ENCODE measurements around the gene MS4A18.
A peak's percentile ranks its signal among the peaks of the same experiment; 100 is the strongest.

Gene MS4A18

GRCh38 chr11:60766547-60766946, 42.0 kb downstream of the MS4A18 start:
- no peak for DNase-seq (ENCODE audit: low read depth in 3 of 3)

GRCh38 chr11:60767388-60767811, 42.9 kb downstream of the MS4A18 start:
- peak in 1 of 3 experiments; percentile 31 for DNase-seq (ENCODE audit: low read depth in 3 of 3)

- DNase-seq (ENCODE audit: low read depth in 3 of 3) = no peak
Observed at GRCh38 chr11:60768202-60768601, 43.7 kb downstream of the MS4A18 start.

- DNase-seq (ENCODE audit: low read depth in 3 of 3) = no peak
Observed at GRCh38 chr11:60769273-60769672, 44.8 kb downstream of the MS4A18 start.

GRCh38 chr11:60769811-60770210, 45.3 kb downstream of the MS4A18 start:
- no peak for DNase-seq (ENCODE audit: low read depth in 3 of 3)

GRCh38 chr11:60771146-60771545, 46.6 kb downstream of the MS4A18 start:
- no peak for DNase-seq (ENCODE audit: low read depth in 3 of 3)

- no peak for DNase-seq (ENCODE audit: low read depth in 3 of 3)
Observed at GRCh38 chr11:60771879-60772525, 47.5 kb downstream of the MS4A18 start.

- DNase-seq (ENCODE audit: low read depth in 3 of 3) = no peak
Observed at GRCh38 chr11:60772666-60773065, 48.1 kb downstream of the MS4A18 start.

- DNase-seq (ENCODE audit: low read depth in 3 of 3) = no peak
Observed at GRCh38 chr11:60774726-60775125, 50.2 kb downstream of the MS4A18 start.

GRCh38 chr11:60775420-60775961, 51.0 kb downstream of the MS4A18 start:
- DNase-seq (ENCODE audit: low read depth in 3 of 3) = peak; percentile 69 to 79 (median 74)

- DNase-seq (ENCODE audit: low read depth in 3 of 3) = no peak
Observed at GRCh38 chr11:60776167-60776566, 51.6 kb downstream of the MS4A18 start.

- no peak for DNase-seq (ENCODE audit: low read depth in 3 of 3)
Observed at GRCh38 chr11:60777106-60777505, 52.6 kb downstream of the MS4A18 start.

GRCh38 chr11:60777572-60777971, 53.1 kb downstream of the MS4A18 start:
- no peak for DNase-seq (ENCODE audit: low read depth in 3 of 3)

- no peak for DNase-seq (ENCODE audit: low read depth in 3 of 3)
Observed at GRCh38 chr11:60780065-60780464, 55.5 kb downstream of the MS4A18 start.

- DNase-seq (ENCODE audit: low read depth in 3 of 3) = no peak
Observed at GRCh38 chr11:60780774-60781173, 56.3 kb downstream of the MS4A18 start.

GRCh38 chr11:60781286-60781980, 56.9 kb downstream of the MS4A18 start:
- DNase-seq (ENCODE audit: low read depth in 3 of 3) = no peak

- no peak for DNase-seq (ENCODE audit: low read depth in 3 of 3)
Observed at GRCh38 chr11:60781981-60782316, 57.4 kb downstream of the MS4A18 start.

- no peak for DNase-seq (ENCODE audit: low read depth in 3 of 3)
Observed at GRCh38 chr11:60782393-60783140, 58.0 kb downstream of the MS4A18 start.

- DNase-seq (ENCODE audit: low read depth in 3 of 3) = no peak
Observed at GRCh38 chr11:60783141-60783484, 58.6 kb downstream of the MS4A18 start.

- no peak for DNase-seq (ENCODE audit: low read depth in 3 of 3)
Observed at GRCh38 chr11:60783911-60784310, 59.4 kb downstream of the MS4A18 start.

GRCh38 chr11:60785136-60785535, 60.6 kb downstream of the MS4A18 start, which contains the start of gene MS4A10:
TSS of gene MS4A10 (plus strand) at chr11:60785333. CDS start at chr11:60790336, 5,003 bp downstream.
- no peak for DNase-seq (ENCODE audit: low read depth in 3 of 3)

GRCh38 chr11:60785806-60786361, 61.4 kb downstream of the MS4A18 start:
- no peak for DNase-seq (ENCODE audit: low read depth in 3 of 3)

Measured in stimulated activated CD4-positive, alpha-beta T cell treated with anti-CD3 and anti-CD28 coated beads, TNF-alpha, amount 100 ng/mL, for 24 hours (primary cell).